Keratinocyte (primary cell): Measurements from ENCODE around the gene SIX1. TPM values are rescaled to one million over a fixed set of nuclear protein-coding genes. Genes with fewer than 3 reads are reported as not detected.

Source experiments
- DNase-seq: peaks from one replicate; pipeline ENCODE4 v3.0.0-alpha.2; 2011; ENCODE audit warnings: low read depth, missing footprints, low spot score
- FAIRE-seq: peaks from 2 replicates; lab custom pipeline; 2011; peaks lifted over from hg19 to GRCh38; lab: Jason Lieb, UNC
- H2AFZ ChIP-seq: 2 replicates; pipeline ENCODE4 v1.6.0; 2012; ENCODE audit warnings: low read length, control low read depth, inconsistent platforms; ENCODE audit not compliant: control insufficient read depth
- H3K27ac ChIP-seq: 2 replicates; pipeline ENCODE4 v1.5.1; 2011; ENCODE audit warnings: low read length; ENCODE audit not compliant: control insufficient read depth, insufficient read depth
- H3K27me3 ChIP-seq: 3 replicates; pipeline ENCODE4 v1.6.0; 2011; ENCODE audit warnings: low read length; ENCODE audit not compliant: control insufficient read depth, insufficient read depth; ENCODE audit errors: extremely low read depth
- H3K36me3 ChIP-seq, 2 experiments: 2 replicates in 1 of 2; 3 replicates in 1 of 2; pipeline ENCODE4 v1.5.1; 2011; ENCODE audit warnings: low read length in 2 of 2, mild to moderate bottlenecking in 1 of 2; ENCODE audit not compliant: control insufficient read depth in 2 of 2, insufficient read depth in 2 of 2; ENCODE audit errors: extremely low read depth in 1 of 2
- H3K4me1 ChIP-seq: 3 replicates; pipeline ENCODE4 v1.5.1; 2011; ENCODE audit warnings: low read length; ENCODE audit not compliant: control insufficient read depth, insufficient read depth; ENCODE audit errors: extremely low read depth
- H3K4me2 ChIP-seq: 3 replicates; pipeline ENCODE4 v1.6.0; 2011; ENCODE audit warnings: low read depth, low read length; ENCODE audit not compliant: control insufficient read depth, insufficient read depth; ENCODE audit errors: extremely low read depth
- H3K4me3 ChIP-seq, 3 experiments: fragments of 200-600 bp in 1 of 3; sonication (generic) in 1 of 3; 2 replicates in 2 of 3; 3 replicates in 1 of 3; pipeline ENCODE4 v1.5.1; 2011 to 2016; ENCODE audit warnings: low read length in 3 of 3, mild to moderate bottlenecking in 3 of 3, control low read depth in 2 of 3, inconsistent platforms in 1 of 3, low read depth in 1 of 3, mixed read lengths in 1 of 3, mixed run types in 1 of 3, moderate library complexity in 1 of 3; ENCODE audit not compliant: control insufficient read depth in 2 of 3, insufficient read depth in 2 of 3; ENCODE audit errors: extremely low read depth in 1 of 3
- H3K79me2 ChIP-seq: 2 replicates; pipeline ENCODE4 v1.6.0; 2012; ENCODE audit warnings: low read length; ENCODE audit not compliant: control insufficient read depth, insufficient read depth
- H3K9ac ChIP-seq: 3 replicates; pipeline ENCODE4 v1.6.0; 2011; ENCODE audit warnings: low read length; ENCODE audit not compliant: control insufficient read depth, insufficient read depth; ENCODE audit errors: extremely low read depth
- H3K9me1 ChIP-seq: 3 replicates; pipeline ENCODE4 v1.6.0; 2011; ENCODE audit warnings: low read length; ENCODE audit not compliant: control insufficient read depth, insufficient read depth; ENCODE audit errors: extremely low read depth
- H3K9me3 ChIP-seq: 2 replicates; pipeline ENCODE4 v1.5.1; 2012; ENCODE audit warnings: low read depth, low read length; ENCODE audit not compliant: control insufficient read depth
- H4K20me1 ChIP-seq: 3 replicates; pipeline ENCODE4 v1.6.0; 2011; ENCODE audit warnings: low read length; ENCODE audit not compliant: control insufficient read depth, insufficient read depth; ENCODE audit errors: extremely low read depth
- CTCF ChIP-seq, 3 experiments: IDR thresholded peaks in 1 of 3; conservative IDR thresholded peaks in 1 of 3; optimal IDR thresholded peaks in 1 of 3; 2 replicates in 2 of 3; 3 replicates in 1 of 3; pipeline versions ENCODE3 to v1.5.1; 2011; ENCODE audit warnings: low read length in 3 of 3, mild to moderate bottlenecking in 3 of 3, moderate library complexity in 2 of 3, control low read depth in 1 of 3, inconsistent platforms in 1 of 3; ENCODE audit not compliant: insufficient read depth in 2 of 3; ENCODE audit errors: extremely low read depth in 1 of 3
- EZH2 ChIP-seq: IDR thresholded peaks from one replicate; pipeline ENCODE4 v1.6.1; 2012; ENCODE audit warnings: inconsistent platforms, mild to moderate bottlenecking, low read length, moderate library complexity
- dilution Hi-C: fragments of 300-500 bp; cut with MboI; formaldehyde crosslinking; loops from one replicate; pipeline ENCODE4 v1.7.0; 2020; ENCODE audit warnings: low sequenced_read_pairs; ENCODE audit not compliant: extremely low pct_ligation_motif_present
- polyA plus RNA-seq, 5 experiments: library from polyadenylated mRNA; depleted of rRNA in 3 of 5; stranded (reverse) in 3 of 5; stranded (forward) in 1 of 5; unstranded in 1 of 5; fragments of >200 nt; gene quantifications; 1 replicate in 1 of 5; 2 replicates in 3 of 5; 3 replicates in 1 of 5; pipeline versions ENCODE4 v1.2.1 to v1.2.3, GENCODE V29; 2011 to 2012; ENCODE audit warnings: missing spikeins in 2 of 5, low read depth in 1 of 5, low replicate concordance in 1 of 5

The SIX1 gene
- polyA plus RNA-seq, 1 donor (not counting 4 experiments of a cell fraction or from before 2014, with no cell fraction given), result 0.04 TPM

- dilution Hi-C loops, result loop anchor here (25.0 kb wide), 1 partner anchor 562 kb away; no protein-coding TSS in a partner anchor
- TF ChIP-seq EZH2 (peak; percentile 68), CTCF (optimal IDR thresholded peaks at IDR 0.05 in 1 of 3, IDR thresholded peaks at IDR 0.05 in 1 of 3, conservative IDR thresholded peaks at IDR 0.05 in 1 of 3; ENCODE audit: extremely low read depth in 1 of 3, insufficient read depth in 2 of 3, low read length in 3 of 3) (no peak)
- peaks cover 3% of the 10 kb centered on the region for H4K20me1 ChIP-seq
- H2AFZ ChIP-seq, result no peak overlapping the region
- no peaks in the 10 kb centered on the region for H3K9me3 ChIP-seq
- H3K27ac ChIP-seq, result no peak overlapping the region
- DNase-seq (no peak), FAIRE-seq (no peak)
- H3K9ac ChIP-seq, result no peak overlapping the region
- peaks cover 14% of the 10 kb centered on the region for H3K4me1 ChIP-seq
- H3K79me2 ChIP-seq, result no peaks in the 10 kb centered on the region
- H3K4me3 ChIP-seq, result peak overlapping the region; percentile 36 to 60 (median 56)
- no peaks in the 10 kb centered on the region for H3K9me1 ChIP-seq
- peaks cover 98% of the 10 kb centered on the region for H3K27me3 ChIP-seq
- H3K4me2 ChIP-seq, result peak overlapping the region; percentile 90
- H3K36me3 ChIP-seq, result no peaks in the 10 kb centered on the region
Measured at GRCh38 chr14:60649875-60650372, 647 bp upstream of the SIX1 start.

DNA sequence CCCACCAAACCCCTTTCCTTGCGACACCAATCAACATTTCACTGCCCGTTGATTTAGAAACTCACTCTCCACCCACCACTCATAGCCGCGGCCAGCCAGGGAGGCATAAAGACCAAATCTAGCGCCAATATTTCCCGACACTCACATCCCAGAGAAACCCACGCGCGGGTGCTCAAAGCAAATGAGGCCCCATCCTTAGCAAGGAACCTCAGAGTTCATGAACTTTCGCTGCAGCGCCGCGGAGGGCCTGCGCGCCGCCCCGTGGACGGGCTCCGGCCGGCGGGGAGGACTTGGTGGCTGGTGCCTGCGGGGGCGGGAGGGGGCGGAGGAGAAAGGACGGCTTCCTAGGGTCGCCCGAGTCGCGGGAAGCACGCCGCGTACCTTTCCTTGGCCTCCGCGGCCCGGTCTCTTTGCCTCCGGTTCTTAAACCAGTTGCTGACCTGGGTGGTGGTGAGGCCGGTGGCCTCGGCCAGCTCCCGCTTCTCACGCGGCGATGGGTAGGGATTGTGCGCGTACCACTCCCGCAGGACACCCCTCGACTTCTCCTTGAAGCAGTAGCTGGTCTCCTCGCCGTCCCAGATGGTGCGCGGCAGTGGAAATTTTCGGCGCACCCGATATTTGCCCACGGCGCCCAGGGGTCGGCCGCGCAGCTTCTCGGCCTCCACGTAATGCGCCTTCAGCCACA lies 886 bp downstream of the SIX1 start:
- no peak for DNase-seq
- Histone ChIP-seq H3K27me3 (peaks cover 97% of the 10 kb centered on the region), H3K4me1 (peaks cover 14% of the 10 kb centered on the region), H3K4me3 (peak overlapping the region in 2 of 3 experiments; percentile 56 to 60), H3K9me3 (no peaks in the 10 kb centered on the region), H3K79me2 (no peaks in the 10 kb centered on the region), H2AFZ (peak overlapping the region; percentile 72), H3K36me3 (no peaks in the 10 kb centered on the region), H3K9ac (no peak overlapping the region), H3K4me2 (peak overlapping the region; percentile 90), H4K20me1 (peaks cover 3% of the 10 kb centered on the region), H3K27ac (no peak overlapping the region), H3K9me1 (no peaks in the 10 kb centered on the region)
- TF ChIP-seq EZH2 (peak; percentile 93), CTCF (optimal IDR thresholded peaks at IDR 0.05 in 1 of 3, IDR thresholded peaks at IDR 0.05 in 1 of 3, conservative IDR thresholded peaks at IDR 0.05 in 1 of 3; ENCODE audit: extremely low read depth in 1 of 3, insufficient read depth in 2 of 3, low read length in 3 of 3) (no peak)
- dilution Hi-C loops, result loop anchor here (25.0 kb wide), 1 partner anchor 564 kb away; no protein-coding TSS in a partner anchor
- no peak for FAIRE-seq
